ENCODE data around the gene TTC28. TPM values are rescaled to one million over a fixed set of nuclear protein-coding genes. Genes with fewer than 3 reads are reported as not detected.

The TTC28 gene
- total and polyA plus RNA-seq, 8 donors: 31.1 to 44.2 (median 41.4) TPM

DNA sequence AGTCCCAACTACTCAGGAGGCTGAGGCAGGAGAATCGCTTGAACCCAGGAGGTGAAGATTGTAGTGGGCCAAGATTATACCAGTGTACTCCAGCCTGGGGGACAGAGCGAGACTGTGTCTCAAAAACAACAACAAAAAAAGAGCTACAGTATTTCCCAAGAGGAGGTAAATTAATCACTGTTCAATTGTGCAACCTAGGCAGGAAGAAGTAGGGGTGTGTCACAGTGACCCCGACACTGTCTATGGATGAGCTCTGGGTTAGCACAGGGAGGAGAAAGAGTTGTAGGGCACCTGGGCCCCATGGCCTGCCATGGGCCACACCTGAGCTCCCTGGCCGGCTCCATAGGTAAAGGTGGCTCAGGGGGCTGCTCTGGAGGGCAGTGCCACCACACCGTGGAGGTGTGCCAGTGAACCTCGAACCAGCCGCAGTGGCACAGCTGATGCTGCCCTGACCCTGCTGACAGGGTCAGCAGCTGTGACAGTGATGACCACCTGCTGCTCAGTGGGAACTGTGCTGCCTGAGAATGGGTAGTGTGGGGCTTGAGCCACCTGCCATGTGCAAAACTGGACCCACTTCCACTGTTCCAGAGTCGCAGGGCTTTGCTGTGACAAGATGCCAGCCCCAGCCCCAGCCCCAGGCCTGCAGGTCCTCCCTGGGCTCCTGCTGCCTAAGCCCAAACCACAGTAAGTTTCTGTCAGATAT, 676.6 kb downstream of the TTC28 start:
- Histone ChIP-seq H3K4me1 (no peaks in the 10 kb centered on the region), H3K9me3 (no peaks in the 10 kb centered on the region), H3K36me3 (peaks cover 0 to 18% of the 10 kb centered on the region in 2 donors), H3K27me3 (no peaks in the 10 kb centered on the region), H3K27ac (no peak overlapping the region), H3K4me3 (no peak overlapping the region)
- no peak for DNase-seq
- TF ChIP-seq, protein P1, sequence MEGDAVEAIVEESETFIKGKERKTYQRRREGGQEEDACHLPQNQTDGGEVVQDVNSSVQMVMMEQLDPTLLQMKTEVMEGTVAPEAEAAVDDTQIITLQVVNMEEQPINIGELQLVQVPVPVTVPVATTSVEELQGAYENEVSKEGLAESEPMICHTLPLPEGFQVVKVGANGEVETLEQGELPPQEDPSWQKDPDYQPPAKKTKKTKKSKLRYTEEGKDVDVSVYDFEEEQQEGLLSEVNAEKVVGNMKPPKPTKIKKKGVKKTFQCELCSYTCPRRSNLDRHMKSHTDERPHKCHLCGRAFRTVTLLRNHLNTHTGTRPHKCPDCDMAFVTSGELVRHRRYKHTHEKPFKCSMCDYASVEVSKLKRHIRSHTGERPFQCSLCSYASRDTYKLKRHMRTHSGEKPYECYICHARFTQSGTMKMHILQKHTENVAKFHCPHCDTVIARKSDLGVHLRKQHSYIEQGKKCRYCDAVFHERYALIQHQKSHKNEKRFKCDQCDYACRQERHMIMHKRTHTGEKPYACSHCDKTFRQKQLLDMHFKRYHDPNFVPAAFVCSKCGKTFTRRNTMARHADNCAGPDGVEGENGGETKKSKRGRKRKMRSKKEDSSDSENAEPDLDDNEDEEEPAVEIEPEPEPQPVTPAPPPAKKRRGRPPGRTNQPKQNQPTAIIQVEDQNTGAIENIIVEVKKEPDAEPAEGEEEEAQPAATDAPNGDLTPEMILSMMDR (IDR thresholded peaks at IDR 0.05): no peak
- no peak for ATAC-seq
- intact Hi-C loops (cut with DNase I): loop anchor here in 1 of 2 donors (10.0 kb wide), 1 partner anchor 118 kb away; no protein-coding TSS in a partner anchor

DNA sequence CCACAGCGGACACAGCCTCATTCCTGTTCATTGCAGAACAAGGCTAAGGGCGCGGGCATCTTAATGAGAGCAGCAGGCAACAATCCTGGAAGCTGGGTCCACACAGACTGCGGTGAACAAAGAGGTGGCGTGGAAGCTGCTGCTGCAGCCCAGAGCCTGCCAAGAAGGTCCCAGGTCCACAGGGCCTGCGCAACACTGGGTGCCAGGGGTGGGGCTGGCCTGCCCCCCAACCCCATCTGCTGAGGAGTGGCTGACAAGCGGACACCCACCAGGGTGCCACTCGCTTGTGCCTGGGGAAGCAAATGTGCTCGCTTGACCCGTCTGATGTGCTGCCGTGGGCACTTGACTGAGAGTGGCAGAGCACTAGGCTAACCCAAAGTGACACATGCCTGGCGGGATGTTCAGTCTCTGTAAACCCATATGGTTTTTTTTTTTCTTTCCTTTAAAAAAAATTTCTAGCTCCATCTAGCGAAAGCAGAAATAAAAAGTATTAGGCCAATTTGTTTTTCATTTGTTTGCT, 677.4 kb downstream of the TTC28 start:
- H3K36me3 ChIP-seq: peaks cover 0 to 19% of the 10 kb centered on the region in 2 donors

DNA sequence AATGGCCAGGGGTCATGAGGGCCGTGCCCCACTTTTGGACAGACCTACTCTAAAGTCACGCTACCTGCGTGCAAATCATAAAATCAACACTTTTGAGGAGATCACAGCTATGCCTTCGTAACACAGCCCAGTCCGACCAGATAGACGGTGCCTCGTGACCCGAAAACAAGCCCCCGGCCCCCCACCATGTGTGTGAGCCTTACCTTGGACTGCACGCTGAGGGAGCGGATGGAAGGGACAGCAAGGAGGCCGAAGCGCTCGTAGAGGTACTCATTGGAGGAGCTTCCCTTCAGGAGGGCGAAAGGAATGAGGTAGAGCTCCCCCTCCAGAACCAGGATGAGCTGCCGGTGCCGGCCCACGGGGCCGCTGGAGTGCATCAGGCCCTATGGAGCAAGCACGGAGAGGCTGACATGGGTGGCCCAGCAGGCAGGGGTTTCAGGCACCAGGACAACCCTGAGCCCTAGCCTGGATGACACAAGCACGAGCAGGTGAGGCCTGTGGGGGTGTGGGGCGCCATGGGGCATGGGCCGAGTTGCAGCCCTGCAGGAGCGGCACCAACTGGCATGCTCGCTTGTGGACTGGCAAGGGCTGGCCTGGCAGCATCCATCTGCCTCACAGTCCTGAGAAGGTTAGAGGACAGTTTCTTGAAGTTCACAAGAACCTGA, 678.3 kb downstream of the TTC28 start:
- intact Hi-C loops (cut with DNase I): loop anchor here in 1 of 2 donors (10.0 kb wide), 1 partner anchor 117 kb away; no protein-coding TSS in a partner anchor
- ATAC-seq: no peak
- no peak overlapping the region for H3K4me3 ChIP-seq
- H3K9me3 ChIP-seq: no peaks in the 10 kb centered on the region
- no peak overlapping the region for H3K27ac ChIP-seq
- H3K27me3 ChIP-seq: no peaks in the 10 kb centered on the region
- peak in 1 of 4 donors; percentile 63 for DNase-seq
- no peaks in the 10 kb centered on the region for H3K4me1 ChIP-seq
- TF ChIP-seq, protein P1 (IDR thresholded peaks at IDR 0.05): no peak
- H3K36me3 ChIP-seq: peaks cover 0 to 19% of the 10 kb centered on the region in 2 donors

More for the DNA sequence above, 677.4 kb downstream of the TTC28 start:
- Histone ChIP-seq H3K4me1 (no peaks in the 10 kb centered on the region), H3K27ac (no peak overlapping the region), H3K27me3 (no peaks in the 10 kb centered on the region), H3K4me3 (no peak overlapping the region), H3K9me3 (no peaks in the 10 kb centered on the region)
- peak in 1 of 4 donors; percentile 51 for DNase-seq
- intact Hi-C loops (cut with DNase I): loop anchor here in 1 of 2 donors (10.0 kb wide), 1 partner anchor 117 kb away; no protein-coding TSS in a partner anchor
- ATAC-seq: no peak
- TF ChIP-seq, protein P1 (IDR thresholded peaks at IDR 0.05): no peak

DNA sequence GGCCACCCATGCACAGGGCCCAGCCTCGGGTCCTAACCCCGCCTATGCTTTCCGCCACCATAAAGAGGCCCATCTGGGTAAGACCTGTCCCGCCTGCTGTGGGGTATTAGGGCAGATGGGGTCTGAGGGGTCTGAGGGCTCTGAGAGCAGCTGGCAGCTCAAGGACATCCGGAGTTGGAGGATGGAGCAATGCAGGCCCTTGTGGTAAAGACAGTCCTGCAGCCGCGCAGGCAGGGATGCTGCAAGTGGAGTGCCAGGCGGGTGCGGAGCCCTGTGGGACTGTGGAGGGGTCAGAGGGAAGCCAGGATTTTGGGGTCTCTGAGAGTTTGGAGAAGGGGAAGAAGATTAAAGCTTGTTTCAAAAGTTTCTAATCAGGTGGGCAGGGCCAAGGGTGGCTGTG, 679.3 kb downstream of the TTC28 start:
- H3K9me3 ChIP-seq: no peaks in the 10 kb centered on the region
- H3K36me3 ChIP-seq: peaks cover 0 to 26% of the 10 kb centered on the region in 2 donors
- no peak for ATAC-seq
- H3K27me3 ChIP-seq: no peaks in the 10 kb centered on the region
- H3K27ac ChIP-seq: no peak overlapping the region
- intact Hi-C loops (cut with DNase I): loop anchor here in 1 of 2 donors (10.0 kb wide), 1 partner anchor 116 kb away; no protein-coding TSS in a partner anchor
- H3K4me1 ChIP-seq: no peaks in the 10 kb centered on the region
- peak in 1 of 4 donors; percentile 69 for DNase-seq
- TF ChIP-seq, protein P1 (IDR thresholded peaks at IDR 0.05): no peak
- H3K4me3 ChIP-seq: no peak overlapping the region

DNA sequence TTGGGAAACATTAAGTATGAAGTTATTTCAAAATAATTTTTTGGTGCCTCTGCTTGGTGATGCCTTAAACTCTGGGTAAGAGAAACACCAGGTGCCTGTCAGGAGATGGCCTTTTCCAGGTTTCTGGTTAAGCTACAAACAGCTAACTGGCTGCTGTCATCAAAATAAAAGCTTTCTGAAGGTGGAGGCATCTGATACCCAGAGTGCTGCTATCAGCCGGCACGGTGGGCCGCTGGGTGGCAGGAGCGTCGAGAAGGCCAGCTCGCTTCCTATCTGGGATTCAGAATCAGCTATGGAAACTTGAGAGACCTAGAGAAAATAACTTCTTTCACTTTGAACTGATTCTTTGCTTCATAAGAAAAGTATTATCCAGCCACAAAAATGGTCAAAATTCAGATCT, 679.8 kb downstream of the TTC28 start:
- intact Hi-C loops (cut with DNase I): loop anchor here in 1 of 2 donors (10.0 kb wide), 1 partner anchor 115 kb away; no protein-coding TSS in a partner anchor
- TF ChIP-seq, protein P1 (IDR thresholded peaks at IDR 0.05): no peak
- Histone ChIP-seq H3K4me1 (no peaks in the 10 kb centered on the region), H3K4me3 (no peak overlapping the region), H3K36me3 (peaks cover 0 to 30% of the 10 kb centered on the region in 2 donors), H3K9me3 (no peaks in the 10 kb centered on the region), H3K27me3 (no peaks in the 10 kb centered on the region), H3K27ac (no peak overlapping the region)
- no peak for ATAC-seq
- DNase-seq: peak in 1 of 4 donors; percentile 14

All from left lung (tissue), 10 donors.